Activated CD4-positive, alpha-beta T cell treated with anti-CD3 and anti-CD28 coated beads, Interleukin-2, amount 50 U/mL, for 24 hours (primary cell): Measurements from ENCODE around the gene C19orf47.
"Not testable (repeated sequence)": the region's sequence is repeated elsewhere in the genome, so short reads cannot be mapped to it uniquely, and the experiment has no call there.

ENCODE experiments used
- DNase-seq, 2 donors: peaks; one replicate each; pipeline ENCODE4 v3.0.0-alpha.2; 2020; ENCODE audit warnings: low read depth in 1 of 2, low spot score in 1 of 2

The C19orf47 gene

DNA sequence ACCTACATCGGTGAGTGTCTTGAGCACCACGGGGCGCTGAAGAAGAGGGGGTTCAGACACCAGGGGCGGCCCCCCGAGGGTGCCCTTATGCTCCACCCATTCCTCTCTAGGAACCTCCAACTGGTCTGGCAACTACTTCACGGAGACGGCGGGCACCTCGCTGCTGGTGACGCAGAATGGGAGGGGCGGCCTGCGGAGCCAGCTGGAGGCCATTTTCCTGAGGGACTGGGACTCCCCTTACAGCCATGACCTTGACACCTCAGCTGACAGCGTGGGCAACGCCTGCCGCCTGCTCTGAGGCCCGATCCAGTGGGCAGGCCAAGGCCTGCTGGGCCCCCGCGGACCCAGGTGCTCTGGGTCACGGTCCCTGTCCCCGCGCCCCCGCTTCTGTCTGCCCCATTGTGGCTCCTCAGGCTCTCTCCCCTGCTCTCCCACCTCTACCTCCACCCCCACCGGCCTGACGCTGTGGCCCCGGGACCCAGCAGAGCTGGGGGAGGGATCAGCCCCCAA, 29.7 kb upstream of the C19orf47 start:
- no peak for DNase-seq

DNA sequence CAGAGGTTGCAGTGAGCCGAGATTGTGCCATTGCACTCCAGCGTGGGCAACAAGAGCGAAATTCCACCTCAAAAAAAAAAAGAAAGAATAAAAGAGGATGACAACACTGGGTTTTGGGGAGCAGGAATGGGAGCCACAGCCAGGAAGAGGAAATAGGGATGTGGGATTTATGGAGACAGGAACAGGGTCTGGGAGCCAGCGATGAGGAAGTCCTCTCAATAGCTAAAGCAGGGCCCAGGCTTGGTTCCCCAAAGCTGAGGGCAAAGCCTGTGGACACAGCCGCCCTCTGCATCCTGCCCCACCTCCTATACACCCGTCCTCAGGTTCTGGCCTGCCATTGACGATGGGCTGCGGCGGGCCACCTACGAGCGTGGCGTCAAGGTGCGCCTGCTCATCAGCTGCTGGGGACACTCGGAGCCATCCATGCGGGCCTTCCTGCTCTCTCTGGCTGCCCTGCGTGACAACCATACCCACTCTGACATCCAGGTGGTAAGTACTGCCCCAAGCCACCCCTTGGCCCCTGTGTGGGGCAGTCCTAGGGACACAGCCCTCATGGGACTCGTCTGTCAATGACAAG, 28.2 kb upstream of the C19orf47 start:
- DNase-seq, result no peak

DNA sequence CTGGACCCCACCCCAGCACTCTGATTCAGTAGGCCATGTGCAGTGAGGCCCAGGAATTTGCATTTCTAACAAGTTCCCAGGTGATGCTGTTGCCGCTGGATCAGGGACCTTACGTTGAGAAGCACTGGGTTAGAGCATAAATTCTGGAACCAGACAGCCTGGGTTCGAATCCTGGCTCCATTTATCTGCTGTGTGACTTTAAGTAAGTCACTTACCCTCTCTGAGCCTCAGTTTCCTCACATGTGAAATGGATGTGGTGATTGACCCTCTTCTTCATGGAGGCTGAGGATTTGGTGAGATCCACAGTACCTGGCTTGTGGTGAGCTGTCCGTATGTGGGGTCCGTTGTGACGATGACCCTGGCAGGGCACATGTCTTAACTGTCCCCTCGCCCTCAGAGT, 25.9 kb upstream of the C19orf47 start:
- no peak for DNase-seq

DNA sequence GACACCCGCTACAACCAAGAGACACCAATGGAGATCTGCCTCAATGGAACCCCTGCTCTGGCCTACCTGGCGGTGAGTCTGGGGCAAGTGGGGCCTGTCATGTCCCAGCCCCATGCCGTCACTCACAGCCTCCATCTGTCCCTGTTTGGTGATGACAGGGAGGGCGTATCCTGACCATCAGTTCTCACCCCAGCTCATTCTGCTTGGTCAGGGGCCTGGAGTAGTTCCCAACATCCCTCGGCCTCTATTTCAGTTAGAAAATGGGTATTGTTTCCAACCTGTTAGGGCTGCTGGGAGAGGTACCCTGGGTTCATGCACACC, 23.6 kb upstream of the C19orf47 start:
- DNase-seq, result no peak

DNA sequence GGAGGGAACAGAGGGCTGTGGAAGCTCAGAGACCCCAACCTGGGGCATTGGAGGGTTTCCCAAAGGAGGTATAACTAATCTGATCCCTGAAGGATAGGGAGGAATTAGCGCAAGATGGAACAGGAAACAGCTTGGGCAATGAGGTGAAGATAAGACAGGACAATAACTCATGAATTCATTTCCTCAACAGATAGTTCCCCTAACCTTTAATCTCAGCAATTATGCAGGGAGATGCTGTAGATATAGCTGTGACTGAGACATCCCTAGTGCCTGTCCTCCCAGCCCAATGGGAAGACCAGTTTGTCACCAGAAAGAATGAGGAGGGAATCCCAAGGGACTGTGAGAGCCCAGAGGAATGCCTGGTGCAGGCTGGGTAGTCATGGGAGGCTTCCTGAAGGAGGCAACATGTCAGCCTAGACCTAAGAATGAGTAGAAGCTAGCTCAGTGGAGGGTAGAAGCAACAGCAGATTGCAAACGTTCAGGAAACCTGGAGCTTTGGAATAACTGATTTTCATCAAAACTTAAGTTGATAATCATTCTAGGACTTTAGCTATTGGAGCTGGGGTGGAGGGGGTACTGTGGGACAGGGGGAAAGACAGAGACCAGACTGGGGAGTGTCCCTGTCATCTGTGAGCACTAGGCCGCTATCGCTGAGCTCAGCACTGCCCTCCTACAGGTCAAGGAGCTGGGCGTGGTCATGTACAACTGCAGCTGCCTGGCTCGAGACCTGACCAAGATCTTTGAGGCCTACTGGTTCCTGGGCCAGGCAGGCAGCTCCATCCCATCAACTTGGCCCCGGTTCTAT, 23.0 kb upstream of the C19orf47 start:
- DNase-seq, result no peak

DNA sequence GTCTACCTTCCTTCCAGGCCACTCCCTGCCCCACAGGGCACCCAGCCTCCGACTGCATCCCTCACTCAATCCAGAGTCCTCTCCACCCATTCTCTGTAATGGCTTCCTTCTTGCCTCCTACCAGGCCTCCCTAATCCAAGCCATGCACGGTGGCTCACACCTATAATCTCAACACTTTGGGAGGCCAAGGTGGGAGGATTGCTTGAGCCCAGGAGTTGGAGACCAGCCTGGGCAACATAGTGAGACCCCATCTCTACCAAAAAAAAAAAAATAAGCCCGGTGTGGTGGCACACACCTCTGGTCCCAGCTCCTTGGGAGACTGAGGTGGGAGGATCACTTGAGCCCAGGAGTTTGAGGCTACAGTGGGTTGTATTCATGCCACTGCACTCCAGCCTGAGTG, 22.1 kb upstream of the C19orf47 start:
- DNase-seq, result not testable (repeated sequence)

DNA sequence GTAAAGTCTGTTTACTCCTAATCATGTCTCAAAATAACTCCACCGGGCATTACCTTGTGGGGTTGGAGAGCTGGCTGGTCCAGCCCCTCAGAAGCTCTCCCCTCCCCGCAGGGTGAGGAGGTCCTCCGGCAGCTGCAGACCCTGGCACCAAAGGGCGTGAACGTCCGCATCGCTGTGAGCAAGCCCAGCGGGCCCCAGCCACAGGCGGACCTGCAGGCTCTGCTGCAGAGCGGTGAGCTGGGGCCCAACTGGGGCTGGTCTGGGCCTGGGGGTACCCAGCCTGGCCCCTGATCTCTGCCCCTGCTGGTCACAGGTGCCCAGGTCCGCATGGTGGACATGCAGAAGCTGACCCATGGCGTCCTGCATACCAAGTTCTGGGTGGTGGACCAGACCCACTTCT, 21.6 kb upstream of the C19orf47 start:
- no peak for DNase-seq

DNA sequence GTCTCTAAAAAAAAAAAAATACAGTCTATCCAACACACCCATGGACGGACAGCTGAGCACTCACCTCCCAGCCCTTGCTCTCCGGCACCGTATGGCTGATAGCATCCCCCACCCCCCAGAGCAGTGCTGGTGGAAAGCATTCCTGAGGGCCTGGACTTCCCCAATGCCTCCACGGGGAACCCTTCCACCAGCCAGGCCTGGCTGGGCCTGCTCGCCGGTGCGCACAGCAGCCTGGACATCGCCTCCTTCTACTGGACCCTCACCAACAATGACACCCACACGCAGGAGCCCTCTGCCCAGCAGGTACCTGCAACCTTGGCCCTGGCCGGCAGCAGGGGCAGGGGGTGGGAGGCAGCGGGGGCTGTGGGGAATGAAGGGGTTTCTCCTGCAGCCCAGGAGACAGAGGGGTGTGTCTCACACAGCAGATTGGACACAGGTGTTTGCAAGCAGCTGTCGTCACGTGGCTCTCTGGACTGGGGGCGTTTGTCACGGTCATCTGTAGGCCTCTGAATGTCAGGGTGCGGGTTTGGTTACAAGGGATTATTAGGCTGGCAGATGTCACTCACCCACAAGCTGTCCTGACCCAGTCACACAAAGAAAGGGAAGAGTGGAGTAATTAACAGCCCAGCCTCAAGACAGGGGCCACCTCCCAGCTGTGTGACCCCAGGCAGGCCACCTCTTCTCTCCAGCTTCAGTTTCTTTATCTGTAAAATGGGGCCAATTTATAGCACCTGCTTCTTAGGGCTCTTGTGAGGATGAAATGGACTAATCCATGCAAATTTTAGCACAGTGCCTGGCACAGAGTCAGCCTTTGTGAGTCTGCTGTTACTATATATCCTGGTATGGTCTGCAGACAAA, 19.6 kb upstream of the C19orf47 start:
- DNase-seq, result no peak

DNA sequence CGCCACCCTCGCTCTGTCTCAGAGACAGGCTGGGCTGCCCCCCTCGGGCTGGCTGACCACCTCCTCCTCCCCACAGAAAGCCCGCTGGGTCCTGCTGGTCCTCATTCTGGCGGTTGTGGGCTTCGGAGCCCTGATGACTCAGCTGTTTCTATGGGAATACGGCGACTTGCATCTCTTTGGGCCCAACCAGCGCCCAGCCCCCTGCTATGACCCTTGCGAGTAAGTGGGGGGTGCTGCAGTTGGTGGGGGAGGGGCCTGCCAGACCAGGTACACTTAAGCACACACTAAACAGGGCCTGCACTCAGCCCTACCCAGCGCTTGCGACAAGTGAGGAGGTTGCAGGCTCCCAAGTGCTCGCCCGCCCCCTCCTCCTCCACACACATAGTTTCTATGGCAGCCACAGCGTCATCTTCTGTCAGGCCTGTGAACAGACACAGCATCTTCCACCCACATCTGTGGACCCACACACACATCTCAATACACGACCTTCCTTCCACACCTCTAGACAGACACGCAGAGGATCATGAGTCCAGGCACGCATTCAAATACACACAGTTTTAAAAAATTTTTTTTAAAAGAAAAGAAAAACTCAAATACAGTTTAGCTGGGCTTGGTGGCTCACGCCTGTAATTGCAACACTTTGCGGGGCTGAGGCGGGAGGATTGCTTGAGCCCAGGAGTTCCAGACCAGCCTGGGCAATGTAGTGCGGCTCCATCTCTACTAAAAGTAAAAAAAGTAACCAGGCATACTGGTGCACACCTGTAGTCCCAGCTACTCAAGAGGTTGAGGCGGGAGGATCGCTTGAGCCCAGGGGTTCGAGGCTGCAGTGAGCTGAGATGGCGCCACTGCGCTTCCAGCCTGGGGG, 18.7 kb upstream of the C19orf47 start:
- no peak for DNase-seq

DNA sequence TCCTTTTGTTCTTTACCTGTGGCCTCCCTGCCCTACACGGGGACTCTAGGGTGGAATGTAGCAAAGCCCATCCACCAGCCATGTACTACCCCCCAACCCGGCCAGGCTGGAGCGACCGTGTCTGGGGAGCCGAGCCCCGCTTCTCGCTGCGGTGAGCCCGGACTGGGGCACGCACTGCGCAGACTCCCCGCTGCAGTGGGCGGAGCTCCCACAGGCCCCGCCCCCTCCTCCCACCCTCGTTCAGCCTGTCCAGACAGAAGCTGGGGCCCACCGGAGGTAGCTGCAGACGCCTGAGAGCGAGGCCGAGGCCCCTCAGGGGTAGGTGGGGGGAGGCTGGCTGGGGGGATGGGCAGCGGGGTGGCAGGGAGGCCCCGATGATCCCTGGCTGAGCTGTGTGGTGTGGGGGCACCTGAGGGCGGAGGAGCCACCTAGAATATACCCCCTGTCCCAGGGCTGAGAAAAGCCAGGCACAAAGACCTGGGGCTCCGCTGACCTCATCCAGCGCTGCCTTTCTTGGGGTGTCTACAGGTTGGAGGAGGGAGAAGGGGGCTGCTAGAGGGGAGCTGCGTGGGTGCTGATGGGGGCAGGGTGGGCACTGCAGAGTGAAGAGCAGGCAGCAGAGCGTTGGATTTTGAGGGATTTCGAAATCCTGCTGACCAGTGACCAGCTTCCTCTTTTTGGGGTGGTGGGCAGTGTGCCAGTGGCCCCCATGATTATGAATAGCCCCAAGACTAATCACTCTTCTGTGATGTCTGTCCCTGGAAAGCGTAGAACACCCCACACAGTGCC, 17.6 kb upstream of the C19orf47 start:
- DNase-seq, result peak in 1 of 2 donors; percentile 26

DNA sequence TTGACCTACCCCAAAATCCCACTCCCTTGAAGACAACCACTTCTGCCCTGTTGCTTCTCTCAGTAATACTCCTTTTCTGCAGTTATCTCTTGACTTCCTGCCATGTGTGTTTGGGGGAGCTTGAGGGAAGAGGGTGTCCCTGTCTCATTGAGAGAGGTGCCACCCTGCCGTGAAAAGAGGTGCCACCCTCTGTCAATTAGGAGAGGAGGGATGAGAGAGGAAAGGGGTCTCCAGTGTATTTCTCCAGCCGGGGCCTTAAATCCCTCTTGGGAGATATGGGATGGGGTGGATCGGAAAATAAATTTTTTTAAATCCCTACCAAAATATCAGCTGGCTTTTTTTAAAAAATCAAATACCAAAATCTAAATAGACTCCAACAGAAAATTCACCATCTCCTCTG, 16.8 kb upstream of the C19orf47 start:
- DNase-seq, result no peak

DNA sequence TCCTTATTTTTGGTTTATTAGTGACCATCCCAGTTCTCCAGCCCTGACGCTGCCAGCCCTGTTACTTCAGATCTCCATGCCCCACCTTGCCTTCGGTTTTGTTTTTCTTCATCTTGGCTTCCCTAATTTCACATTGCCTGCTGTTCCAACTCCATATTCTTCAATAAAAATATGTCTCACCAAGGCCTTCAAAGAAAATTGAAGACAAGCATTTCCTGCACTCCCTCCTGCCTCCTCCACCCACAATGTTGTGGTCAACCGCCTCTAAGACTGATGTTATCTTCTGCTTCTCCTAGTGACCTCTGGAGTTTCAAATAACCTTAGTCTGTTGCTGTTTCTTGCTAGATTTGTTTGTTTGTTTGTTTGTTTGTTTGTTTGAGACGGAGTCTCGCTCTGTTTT, 14.9 kb upstream of the C19orf47 start:
- no peak for DNase-seq

DNA sequence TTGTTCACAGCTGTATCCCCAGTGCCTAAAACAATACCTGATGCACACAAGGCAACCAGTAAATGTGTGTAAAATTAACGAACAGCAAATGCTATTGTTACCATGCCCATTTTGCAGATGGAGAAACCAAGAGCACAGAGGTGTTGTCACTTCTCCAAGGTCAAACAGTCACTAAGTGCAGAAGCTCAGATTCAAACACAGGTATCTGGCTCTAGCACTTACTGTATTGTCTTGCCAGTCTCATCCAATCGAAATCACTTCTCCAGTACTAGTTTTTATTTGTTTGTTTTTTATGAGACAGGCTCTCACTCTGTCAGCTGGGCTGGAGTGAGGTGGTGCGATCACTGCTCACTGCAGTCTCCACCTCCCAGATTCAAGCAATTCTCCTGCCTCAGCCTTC, 14.0 kb upstream of the C19orf47 start:
- no peak for DNase-seq

DNA sequence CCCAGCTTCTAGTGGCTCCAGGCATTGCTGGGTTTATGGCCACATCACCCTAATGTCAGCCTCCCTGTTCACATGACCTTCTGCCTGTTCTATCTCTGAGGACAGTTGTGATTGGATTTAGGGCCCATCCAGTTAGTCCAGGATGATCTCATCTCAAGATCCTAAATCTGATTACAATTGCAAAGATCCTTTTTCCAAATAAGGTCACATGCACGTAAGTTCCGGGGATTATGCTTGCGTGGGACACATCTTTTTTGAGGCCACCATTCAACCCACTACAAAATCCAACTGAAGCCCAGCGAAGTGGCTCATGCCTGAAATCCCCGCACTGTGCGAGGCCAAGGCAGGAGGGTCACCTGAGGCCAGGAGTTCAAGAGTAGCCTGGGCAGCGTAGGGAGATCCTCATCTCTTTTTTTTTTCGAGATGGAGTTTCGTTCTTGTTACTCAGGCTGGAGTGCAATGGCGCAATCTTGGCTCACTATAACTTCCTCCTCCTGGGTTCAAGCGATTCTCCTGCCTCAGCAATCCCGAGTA, 12.6 kb upstream of the C19orf47 start:
- DNase-seq, result no peak

DNA sequence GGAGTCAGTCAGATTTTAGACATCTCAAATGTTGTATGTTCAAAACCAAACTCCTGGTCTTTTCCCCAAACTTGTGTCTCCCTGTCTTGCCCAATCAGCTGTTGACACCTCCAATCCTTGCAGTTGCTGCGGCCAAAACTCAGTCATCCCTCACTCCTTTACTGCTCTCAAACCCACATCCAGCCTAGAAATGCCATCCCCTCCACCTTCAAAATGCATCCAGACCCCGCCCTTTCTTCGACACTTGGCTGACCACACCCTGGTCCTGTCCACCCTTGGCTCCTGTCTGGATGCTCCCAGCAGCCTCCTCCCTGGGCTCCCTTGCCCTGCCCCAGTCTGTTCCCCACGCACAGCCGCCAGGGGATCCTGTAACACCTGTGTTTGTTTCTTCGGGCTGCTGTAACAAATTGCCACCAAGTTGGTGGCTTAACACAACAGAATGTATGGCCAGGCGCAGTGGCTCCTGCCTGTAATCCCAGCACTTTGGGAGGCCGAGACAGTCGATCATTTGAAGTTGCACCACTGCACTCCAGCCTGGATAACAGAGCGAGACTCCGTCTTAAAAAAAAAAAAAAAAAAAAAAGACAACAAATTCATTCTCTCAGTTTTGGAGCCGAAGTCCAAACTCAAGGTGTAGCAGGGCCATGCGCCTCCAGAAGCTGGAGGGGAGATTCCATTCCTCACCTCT, 12.0 kb upstream of the C19orf47 start:
- DNase-seq, result no peak

DNA sequence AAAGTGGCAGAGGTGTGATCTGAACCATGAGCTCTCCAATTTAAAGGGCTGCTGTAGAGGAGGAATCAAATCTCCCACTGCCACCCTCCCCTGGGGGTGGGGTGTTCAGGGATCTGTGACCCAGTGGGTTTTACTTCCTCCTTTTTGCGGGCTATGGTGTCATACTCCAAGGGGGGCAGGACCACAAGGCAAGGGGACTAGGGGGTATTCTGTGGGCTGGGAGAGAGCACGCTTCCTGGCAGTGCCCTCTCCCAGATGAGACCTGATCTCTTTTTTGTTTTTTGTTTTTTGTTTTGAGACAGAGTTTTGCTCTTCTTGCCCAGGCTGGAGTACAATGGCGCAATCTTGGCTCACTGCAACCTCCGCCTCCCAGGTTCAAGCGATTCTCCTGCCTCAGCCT, 10.6 kb upstream of the C19orf47 start:
- DNase-seq, result no peak

DNA sequence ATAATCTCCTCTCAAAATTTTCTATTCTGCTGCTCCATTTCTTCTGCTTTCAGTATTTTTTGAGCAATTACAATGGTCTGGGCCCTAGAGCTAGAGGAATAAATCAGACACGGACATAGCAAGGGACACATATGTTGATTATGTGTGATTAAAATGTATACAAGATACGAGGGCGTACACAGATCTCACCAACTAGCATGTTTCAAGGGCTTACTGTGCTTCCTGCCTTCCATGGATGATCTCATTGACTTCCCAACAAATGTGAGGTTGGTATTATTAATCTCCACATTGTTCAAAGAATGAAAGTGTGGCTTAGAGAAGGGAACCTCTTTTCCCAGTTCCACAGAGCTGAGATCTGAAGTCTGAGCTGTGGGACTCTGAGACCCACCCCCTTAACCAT, 9.4 kb upstream of the C19orf47 start:
- DNase-seq, result no peak

DNA sequence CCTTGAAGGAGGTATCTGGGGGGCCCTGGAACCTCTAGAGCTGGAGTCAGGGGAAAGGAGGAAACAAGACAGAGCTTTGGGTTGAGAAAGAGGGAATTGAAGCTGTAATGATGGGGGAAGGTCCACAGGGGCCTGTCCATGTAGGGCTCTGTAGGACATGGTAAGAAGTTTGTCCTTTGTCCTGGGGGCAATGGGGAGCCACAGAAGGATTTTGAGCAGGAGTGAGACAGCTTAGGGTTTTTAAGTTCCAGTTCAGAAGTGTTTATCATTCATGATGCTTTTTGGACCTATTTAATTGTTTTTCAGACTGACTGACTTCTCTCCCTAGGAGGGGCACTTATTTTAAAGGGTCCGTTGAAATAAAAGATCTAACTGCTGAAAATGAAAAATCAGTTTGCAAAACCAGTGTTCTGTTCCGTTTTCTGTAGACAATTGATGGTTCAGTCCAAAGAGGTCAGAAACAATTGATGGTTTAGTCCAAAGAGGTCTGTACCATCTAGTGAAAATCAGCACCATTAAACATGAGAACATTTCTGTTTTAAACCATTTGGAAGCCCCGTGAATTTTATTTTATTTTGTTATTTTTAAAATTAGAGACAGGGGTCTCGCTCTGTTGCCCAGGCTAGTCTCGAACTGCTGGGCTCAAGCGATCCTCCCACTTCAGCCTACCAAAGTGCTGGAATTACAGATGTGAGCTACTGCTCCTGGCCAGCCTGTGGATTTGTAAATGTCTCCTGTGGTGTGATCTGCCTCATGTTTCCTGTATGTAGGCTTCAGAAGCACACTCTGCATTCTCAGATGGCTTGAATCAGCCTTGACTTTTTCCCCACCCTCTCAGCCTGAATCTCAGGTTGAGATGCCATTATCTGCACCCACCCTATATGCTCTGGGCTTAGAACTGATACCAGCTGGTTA, 8.7 kb upstream of the C19orf47 start:
- DNase-seq, result no peak
